A204.1 (cell line): Measurements from ENCODE around the gene PRKAR2A.
"Not testable (repeated sequence)": the region's sequence is repeated elsewhere in the genome, so short reads cannot be mapped to it uniquely, and the experiment has no call there.

Experiments used
- FAIRE-seq: peaks from 2 replicates; lab custom pipeline; 2012; peaks lifted over from hg19 to GRCh38; lab: Jason Lieb, UNC

The PRKAR2A gene

DNA sequence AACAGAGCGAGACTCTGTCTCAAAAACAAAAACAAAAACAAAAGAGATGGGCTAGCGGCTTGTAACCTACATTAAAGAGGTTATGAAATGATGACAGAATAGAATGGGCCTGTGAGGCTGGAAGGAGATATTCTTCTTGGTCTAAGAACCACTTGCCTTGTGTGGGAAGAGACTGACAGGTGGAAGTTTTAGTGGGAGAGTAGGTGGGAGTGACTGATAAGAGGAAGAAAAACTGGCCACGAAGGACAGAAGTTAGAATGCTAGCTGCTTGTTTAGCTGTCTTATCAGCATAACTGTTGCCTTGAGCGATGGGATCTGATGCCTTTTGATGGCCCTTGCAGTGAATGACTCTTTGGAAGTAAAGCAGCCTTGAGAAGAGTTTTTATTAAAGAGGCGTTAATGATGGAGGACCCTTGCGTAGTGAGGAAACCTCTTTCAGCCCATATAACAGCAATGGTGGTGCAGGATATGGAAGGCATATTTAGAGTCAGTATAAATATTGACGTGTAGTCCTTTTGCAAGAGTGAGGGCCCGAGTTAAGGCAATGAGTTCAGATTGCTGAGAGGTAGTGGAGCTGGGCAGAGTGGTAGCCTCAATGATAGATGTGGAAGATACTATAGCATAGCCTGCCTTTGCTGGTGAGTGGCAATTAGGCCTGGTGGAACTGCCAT is 122.4 kb downstream of the PRKAR2A start:
- FAIRE-seq = not testable (repeated sequence)

DNA sequence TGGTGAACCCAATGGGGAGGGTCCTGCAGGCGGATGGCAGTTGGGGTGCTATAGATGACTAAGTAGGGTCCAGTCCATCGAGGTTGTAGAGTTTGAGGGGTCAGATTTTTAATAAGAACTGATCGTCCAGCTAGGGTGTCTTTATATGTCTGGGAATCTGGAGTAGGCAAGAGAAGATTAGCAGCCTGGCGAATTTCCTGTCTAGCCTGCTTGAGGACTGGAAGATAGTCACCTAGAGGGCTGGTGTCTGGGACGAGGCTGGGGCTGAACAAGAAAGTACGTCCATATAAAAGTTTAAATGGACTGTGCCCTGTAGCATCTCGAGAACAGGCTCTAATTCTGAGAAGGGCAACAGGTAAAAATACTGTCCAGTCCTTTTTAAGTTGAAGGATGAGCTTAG is 123.9 kb downstream of the PRKAR2A start:
- FAIRE-seq = no peak

DNA sequence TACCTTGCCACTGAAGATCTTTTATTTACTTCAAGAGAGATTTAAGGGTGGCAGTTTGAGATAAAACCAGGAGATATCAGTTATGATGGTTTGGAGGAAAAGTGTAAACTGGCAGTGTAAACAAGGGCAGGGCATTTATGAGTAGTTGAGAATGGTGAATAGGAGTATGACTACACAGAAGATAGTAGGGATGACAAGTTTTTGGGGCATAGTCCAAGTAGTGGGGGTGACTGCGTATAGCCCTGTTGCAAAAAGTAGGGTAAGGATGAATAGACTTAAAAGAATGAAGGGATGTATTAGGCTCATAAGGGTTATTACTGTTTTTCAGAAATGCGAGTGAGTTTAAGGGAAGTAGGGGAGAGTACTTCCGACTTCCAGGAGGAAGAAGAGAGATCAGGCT is 124.4 kb downstream of the PRKAR2A start:
- not testable (repeated sequence) for FAIRE-seq

DNA sequence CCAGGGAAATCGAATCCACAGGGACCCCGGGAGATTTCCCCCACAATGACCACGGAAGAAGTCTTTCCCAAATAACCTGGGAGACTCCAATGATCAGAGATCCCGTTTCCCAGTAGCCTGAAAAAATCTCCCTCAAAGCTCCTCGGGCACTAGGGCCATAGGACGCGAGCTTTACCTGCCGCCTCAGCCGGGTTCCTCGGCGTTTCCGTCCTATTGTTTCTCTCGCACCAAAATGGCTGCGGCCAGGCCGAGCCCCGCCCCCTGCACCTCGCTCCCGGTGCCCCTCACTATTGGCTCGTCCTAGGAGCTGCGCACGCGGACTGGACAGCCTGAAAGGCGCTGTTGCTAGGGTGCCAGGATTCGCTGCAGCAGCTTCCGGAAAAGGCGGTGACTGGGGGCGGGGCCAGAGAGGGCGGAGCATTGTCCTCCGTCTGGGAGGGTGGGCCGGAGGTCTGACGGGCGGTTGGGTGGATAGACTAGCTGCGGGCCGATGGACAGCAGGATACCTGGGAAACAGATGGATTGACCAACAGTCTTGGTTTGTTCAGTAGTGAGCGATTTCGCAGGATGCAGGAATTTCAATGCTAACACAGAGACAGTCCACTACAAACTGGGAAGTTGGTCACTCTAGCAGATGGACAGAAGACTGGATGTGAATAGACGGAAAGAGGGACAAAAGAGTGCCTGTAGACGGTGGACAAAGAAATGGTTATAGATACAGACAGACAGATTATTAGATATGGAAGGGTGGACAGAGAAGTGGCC is 130.5 kb downstream of the PRKAR2A start, which contains the start of gene IP6K2:
IP6K2 (minus strand) TSS at position 240 of the 765 bp plus-strand sequence. CDS start 21,930 bp downstream, outside the sequence.
- peak; percentile 94 for FAIRE-seq

DNA sequence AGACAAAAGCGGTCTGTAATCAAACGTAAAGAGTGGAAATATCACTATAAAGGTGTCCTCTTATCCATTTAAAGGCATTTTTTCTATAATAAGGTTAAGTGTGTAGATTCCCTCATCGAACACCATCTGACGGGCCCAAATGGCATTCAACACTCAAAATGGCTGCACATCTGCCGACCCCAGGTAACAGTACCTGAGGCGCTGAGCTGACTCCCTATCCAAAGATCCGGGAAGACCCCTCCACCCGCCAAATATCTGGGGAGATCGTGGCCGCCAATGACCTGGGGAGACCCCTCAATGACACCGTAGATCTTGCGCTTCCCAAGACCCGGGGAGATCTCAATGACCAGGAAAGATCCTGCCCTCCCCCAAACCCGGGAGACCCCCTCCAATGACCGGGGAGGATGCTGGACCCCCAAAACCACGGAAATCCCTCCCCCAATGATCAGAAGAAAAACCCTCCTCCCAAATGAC is 131.1 kb downstream of the PRKAR2A start:
- FAIRE-seq = no peak

DNA sequence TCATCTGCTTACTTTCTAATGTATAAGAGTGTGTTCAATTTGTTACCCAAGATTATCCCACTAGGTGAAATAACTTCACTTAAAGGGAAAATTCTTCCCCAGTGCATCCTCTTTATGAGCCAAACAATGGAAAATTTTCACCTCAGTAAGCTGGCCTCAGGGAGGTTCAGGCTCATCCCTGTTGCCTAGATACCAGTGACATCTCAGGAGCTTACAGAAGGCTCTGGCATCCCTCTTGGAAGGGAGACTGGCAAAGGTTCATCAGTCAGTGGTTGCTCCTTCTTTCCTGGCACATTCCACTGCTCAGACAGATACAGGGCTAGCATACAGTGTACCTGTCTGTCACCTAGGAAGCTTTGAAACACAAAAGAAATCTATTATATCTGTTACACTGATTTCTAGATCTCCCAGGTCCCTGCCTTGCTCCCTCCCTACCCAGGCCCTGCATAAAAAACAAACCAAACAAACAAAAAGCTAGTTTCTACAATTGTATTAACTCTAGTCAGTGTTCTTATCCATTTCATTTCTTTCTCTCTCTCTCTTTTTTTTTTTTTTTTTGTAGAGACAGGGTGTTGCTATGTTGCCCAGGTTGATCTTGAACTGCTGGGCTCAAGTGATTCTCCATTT is 132.4 kb downstream of the PRKAR2A start:
- FAIRE-seq = no peak

DNA sequence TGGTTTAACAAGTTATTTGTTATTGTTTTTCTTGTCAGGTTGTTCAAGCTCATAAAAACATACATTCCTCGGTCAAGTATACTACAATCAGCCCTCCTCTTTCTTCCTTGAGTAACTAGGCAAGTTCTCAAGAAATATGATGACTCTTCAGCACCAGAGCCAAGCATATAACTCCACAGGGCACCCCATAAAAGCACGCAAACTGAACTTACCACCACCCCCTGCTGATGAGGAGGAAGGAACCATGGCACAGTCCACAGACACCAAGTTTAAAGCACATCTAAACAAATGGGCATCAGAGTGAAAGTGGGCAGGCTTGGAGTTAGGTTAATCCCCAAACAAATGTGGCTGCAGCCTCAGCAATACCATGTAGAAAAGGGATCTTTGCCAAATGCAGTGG is 135.9 kb downstream of the PRKAR2A start:
- FAIRE-seq = no peak

DNA sequence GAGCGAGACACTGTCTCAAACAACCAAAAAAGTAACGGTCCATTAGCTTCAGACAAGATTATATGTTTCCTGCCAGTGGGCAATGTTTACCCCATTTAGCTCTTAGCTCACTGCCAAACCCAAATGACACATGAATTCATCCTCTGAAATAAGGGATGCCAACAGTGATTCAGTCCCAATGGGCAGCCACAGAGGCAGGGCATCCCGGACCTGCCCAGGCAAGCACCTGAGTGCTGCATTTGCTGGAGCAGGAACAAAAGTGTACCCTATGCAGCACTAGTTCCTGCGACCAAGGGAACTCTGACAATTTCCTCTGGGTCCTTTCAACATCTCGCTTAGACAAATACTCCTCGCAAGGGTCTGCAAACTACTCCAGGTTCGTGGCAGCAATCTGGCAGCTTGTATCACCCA is 138.6 kb downstream of the PRKAR2A start:
- no peak for FAIRE-seq

DNA sequence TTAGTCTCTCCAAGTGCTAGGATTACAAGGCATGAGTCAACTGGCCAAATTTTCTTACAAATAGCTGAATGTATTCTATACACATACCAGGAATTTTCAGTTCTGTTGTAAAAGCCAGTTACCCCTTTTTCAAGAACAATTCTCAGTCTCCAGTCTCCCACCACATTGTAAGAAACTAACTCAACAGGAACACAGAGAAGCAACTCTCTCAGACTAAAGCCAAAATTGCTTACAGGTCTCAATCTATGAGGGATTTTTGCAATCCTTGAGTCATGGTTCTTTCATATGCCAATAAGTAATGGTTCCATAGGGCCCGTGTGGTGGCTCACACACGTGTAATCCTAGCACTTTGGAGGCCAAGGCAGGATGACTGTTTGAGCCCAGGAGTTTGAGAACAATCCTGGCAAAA is 139.2 kb downstream of the PRKAR2A start:
- no peak for FAIRE-seq

DNA sequence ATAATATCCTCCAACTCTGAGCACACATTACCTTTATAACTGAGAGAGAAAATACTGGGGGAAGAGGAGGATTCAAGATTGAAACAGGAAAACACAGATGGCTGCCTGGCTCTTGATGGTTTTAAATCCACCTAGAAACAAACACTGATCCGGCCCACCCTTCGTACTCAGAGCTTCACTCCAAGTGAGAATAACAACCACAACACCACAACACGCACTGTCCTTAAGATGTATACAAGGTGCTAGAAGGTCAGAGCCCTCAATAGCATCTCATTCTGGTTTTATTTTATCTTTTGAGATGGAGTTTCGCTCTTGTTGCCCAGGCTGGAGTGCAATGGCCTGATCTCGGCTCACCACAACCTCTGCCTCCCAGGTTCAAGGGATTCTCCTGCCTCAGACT is 140.5 kb downstream of the PRKAR2A start:
- FAIRE-seq = no peak

DNA sequence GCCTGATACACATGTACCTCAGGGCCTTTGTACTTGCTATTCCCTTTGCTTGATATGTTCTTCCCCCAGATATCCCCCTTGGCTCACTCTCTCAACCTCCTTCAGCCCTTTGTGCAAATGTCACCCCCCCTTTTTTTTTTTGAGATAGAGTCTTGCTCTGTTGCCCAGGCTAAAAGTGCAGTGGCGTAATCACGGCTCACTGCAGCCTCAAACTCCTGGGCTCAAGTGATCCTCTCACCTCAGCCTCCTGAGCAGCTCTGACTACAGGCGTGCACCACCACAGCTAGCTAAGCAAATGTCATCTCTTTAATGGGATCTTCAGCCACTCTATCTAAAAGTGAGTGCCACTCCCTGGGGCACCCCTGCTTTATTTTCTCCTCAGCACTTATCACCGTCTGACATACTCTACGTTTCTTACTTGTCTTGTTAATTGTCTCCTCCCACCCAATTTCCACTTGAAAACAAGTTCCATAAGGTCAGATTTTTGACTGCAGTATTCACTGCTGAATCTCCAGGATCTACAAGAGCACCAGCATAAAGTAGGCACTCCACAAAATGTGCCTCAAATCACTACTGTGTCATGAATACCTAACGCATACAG is 145.3 kb downstream of the PRKAR2A start:
- no peak for FAIRE-seq

DNA sequence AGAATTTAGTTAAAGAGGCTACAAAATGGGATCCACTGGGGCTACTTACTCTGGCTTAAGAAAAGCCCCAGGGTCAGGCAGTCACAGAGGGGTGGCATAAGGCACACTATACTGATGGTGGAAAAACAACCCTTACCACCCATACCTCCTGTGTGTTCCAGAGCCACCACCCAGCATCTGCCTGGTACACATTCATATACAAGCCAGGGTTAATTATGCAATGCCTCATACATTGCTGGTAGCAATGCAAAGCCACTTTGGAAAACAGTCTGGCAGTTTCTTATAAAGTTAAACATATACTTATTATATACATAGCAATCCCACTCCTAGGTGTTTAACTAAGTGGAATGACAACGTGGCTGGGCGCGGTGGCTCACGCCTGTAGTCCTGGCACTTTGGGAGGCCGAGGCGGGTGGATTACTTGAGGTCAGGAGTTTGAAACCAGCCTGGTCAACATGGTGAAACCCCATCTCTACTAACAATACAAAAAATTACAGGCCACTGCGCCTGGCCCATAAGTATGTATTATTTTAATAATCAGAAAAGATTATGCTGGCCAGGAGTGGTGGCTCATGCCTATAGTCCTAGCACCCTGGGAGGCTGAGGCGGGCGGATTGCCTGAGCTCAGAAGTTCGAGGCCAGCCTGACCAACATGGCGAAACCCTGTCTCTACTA is 146.8 kb downstream of the PRKAR2A start:
- FAIRE-seq = no peak

DNA sequence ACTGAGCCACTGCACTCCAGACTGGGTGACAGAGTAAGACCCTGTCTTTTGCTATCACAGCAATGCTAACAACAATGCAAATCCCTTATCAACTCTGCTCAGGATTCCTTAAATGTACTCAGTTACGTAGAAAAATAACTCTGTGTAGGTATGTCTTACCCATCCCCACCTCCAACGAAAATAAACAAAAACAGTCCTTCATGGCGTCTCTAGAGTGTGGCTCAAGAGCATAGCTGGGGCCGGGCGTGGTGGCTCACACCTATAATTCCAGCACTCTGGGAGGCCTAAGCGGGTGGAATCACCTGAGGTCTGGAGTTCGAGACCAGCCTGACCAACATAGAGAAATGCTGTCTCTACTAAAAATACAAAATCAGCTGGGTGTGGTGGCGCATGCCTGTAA is 148.8 kb downstream of the PRKAR2A start:
- no peak for FAIRE-seq

DNA sequence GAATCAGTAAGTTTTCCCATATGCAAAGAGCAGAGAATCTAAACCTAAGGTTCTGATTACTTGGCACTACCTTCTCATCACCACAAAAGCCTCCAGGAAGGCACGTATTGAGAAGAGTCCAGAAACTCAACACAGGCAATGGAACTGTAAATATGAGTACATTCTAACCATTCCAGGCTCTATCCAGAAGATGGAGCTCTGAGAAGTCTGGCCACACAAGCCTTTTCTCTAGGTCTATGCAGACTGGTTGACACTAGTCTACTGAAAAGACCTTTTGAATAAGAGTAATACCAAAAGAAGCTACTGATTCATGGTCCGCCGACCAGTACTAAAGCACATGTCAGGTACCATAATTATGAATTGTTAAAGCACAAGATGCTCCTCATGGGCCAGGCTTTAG is 149.7 kb downstream of the PRKAR2A start:
- peak; percentile 30 for FAIRE-seq

DNA sequence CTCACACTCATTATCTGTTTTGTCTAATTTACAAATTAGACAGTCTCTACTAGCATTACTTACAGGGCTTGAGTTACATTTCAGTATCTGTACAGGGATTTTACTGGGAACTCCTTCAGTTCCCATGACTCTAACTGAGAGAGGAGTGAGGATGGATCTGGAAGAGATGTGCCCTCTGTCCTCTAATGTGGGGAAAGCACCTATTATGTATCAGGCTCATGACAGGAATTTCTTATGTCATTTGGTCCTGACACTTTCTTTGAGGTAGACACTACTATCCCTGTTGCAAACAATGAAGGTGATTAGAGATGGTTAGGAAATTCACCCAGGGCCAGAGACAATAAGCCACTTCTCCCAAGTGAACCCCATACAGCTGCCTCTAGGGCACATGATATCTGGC is 151.1 kb downstream of the PRKAR2A start:
- FAIRE-seq = no peak
